Endothelial cell of umbilical vein (primary cell): ENCODE results near the gene RPP40. TPM values are rescaled to one million over a fixed set of nuclear protein-coding genes. Genes with fewer than 3 reads are reported as not detected.

Experiments used
- BruUV-seq: library from RNA; stranded (reverse); fragments of 400-500 nt; replicated peaks from 2 replicates; lab custom pipeline; 2021; lab: Mats Ljungman, UMichigan
- CTCF ChIA-PET: fragments of 300-600, 350-600 bp; sonication (Branson Sonifier 250); formaldehyde crosslinking; loops from one replicate; lab custom pipeline; 2021; ENCODE audit warnings: antibody characterized with exemption, inconsistent platforms; lab: Charles Lee
- POLR2A ChIA-PET: fragments of 300-600, 350-600 bp; sonication (Branson Sonifier 250); formaldehyde crosslinking; loops from one replicate; lab custom pipeline; 2021; ENCODE audit warnings: antibody characterized with exemption, inconsistent platforms; lab: Charles Lee
- DNase-seq: peaks from one replicate; pipeline ENCODE4 v3.0.0-alpha.2; 2011; ENCODE audit warnings: low read depth, low spot score
- FAIRE-seq: peaks from 2 replicates; lab custom pipeline; 2011; peaks lifted over from hg19 to GRCh38; lab: Jason Lieb, UNC
- H2AFZ ChIP-seq: 2 replicates; pipeline ENCODE4 v1.6.0; 2012; ENCODE audit warnings: low read depth, low read length, control low read depth, inconsistent platforms
- H3K27ac ChIP-seq: 2 replicates; pipeline ENCODE4 v1.5.1; 2011; ENCODE audit warnings: low read depth, mild to moderate bottlenecking, control low read depth, low read length, moderate library complexity; ENCODE audit not compliant: insufficient read depth
- H3K27me3 ChIP-seq, 2 experiments: 2 replicates each; pipeline versions ENCODE4 v1.6.0 to v1.6.1; 2011; ENCODE audit warnings: low read length in 2 of 2, mixed read lengths in 1 of 2; ENCODE audit not compliant: control insufficient read depth in 2 of 2, insufficient read depth in 2 of 2
- H3K36me3 ChIP-seq, 2 experiments: 2 replicates in 1 of 2; 3 replicates in 1 of 2; pipeline ENCODE4 v1.5.1; 2011; ENCODE audit warnings: low read length in 2 of 2, mild to moderate bottlenecking in 1 of 2, moderate library complexity in 1 of 2; ENCODE audit not compliant: control insufficient read depth in 2 of 2, insufficient read depth in 2 of 2; ENCODE audit errors: extremely low read depth in 1 of 2
- H3K4me1 ChIP-seq: 3 replicates; pipeline ENCODE4 v1.5.1; 2011; ENCODE audit warnings: mild to moderate bottlenecking, low read length; ENCODE audit not compliant: control insufficient read depth, insufficient read depth; ENCODE audit errors: extremely low read depth
- H3K4me2 ChIP-seq: 2 replicates; pipeline ENCODE4 v1.6.1; 2011; ENCODE audit warnings: low read length, control low read depth, mixed read lengths; ENCODE audit not compliant: insufficient read depth
- H3K4me3 ChIP-seq, 3 experiments: fragments of 200-600 bp in 1 of 3; sonication (generic), shearing (Covaris generic) in 1 of 3; replicated peaks in 1 of 3; 2 replicates each; pipeline ENCODE4 v1.5.1; 2011 to 2016; ENCODE audit warnings: control low read depth in 3 of 3, low read length in 3 of 3, mild to moderate bottlenecking in 2 of 3, inconsistent platforms in 1 of 3, low read depth in 1 of 3, moderate library complexity in 1 of 3; ENCODE audit not compliant: insufficient read depth in 1 of 3
- H3K79me2 ChIP-seq: 2 replicates; pipeline ENCODE4 v1.6.0; 2012; ENCODE audit warnings: low read length, inconsistent platforms; ENCODE audit not compliant: control insufficient read depth, insufficient read depth
- H3K9ac ChIP-seq: replicated peaks from 2 replicates; pipeline ENCODE3; 2011; ENCODE audit warnings: low read length, control low read depth; ENCODE audit not compliant: insufficient read depth; ENCODE audit errors: extremely low read depth
- H3K9me1 ChIP-seq: replicated peaks from 3 replicates; pipeline ENCODE4 v1.6.0; 2011; ENCODE audit warnings: mild to moderate bottlenecking, low read length; ENCODE audit not compliant: control insufficient read depth, insufficient read depth; ENCODE audit errors: extremely low read depth
- H3K9me3 ChIP-seq: replicated peaks from 2 replicates; pipeline ENCODE4 v1.5.1; 2012; ENCODE audit warnings: low read length, inconsistent platforms; ENCODE audit not compliant: control insufficient read depth, insufficient read depth
- H4K20me1 ChIP-seq: replicated peaks from 2 replicates; pipeline ENCODE3; 2011; ENCODE audit warnings: mild to moderate bottlenecking, low read length; ENCODE audit not compliant: control insufficient read depth, insufficient read depth; ENCODE audit errors: extremely low read depth
- CTCF ChIP-seq, 2 donors: IDR thresholded peaks; 1 replicate in 1 of 2; 2 replicates in 1 of 2; pipeline ENCODE4 v1.5.1; 2011; ENCODE audit warnings: low read length in 2 of 2, mild to moderate bottlenecking in 2 of 2, moderate library complexity in 2 of 2, control low read depth in 1 of 2, inconsistent platforms in 1 of 2, low read depth in 1 of 2; ENCODE audit not compliant: insufficient read depth in 1 of 2; ENCODE audit errors: extremely low read depth in 1 of 2
- EZH2 ChIP-seq: IDR thresholded peaks from 2 replicates; pipeline ENCODE4 v1.6.1; 2012; ENCODE audit warnings: borderline replicate concordance, low read depth, mild to moderate bottlenecking, moderate library complexity, low read length, inconsistent platforms; ENCODE audit not compliant: severe bottlenecking
- FOS ChIP-seq: IDR thresholded peaks from 2 replicates; pipeline ENCODE4 v1.6.1; 2011; ENCODE audit warnings: mild to moderate bottlenecking, low read length, moderate library complexity, borderline replicate concordance; ENCODE audit not compliant: insufficient read depth
- GATA2 ChIP-seq: IDR thresholded peaks from 2 replicates; pipeline ENCODE4 v1.7.0; 2011; ENCODE audit warnings: low read depth, mild to moderate bottlenecking, moderate library complexity, mixed read lengths, low read length; ENCODE audit not compliant: insufficient read length, insufficient read depth
- JUN ChIP-seq: IDR thresholded peaks from 2 replicates; pipeline ENCODE4 v1.6.1; 2011; ENCODE audit warnings: borderline replicate concordance, low read depth; ENCODE audit not compliant: insufficient read length, insufficient read depth
- MAX ChIP-seq: IDR thresholded peaks from 2 replicates; pipeline ENCODE4 v1.6.1; 2011; ENCODE audit not compliant: insufficient read depth, insufficient read length
- MYC ChIP-seq: IDR thresholded peaks from one replicate; pipeline ENCODE4 v1.6.1; 2011; ENCODE audit warnings: mild to moderate bottlenecking, low read depth, low read length
- POLR2A ChIP-seq: IDR thresholded peaks from 2 replicates; pipeline ENCODE4 v1.6.1; 2012; ENCODE audit warnings: low read depth, mild to moderate bottlenecking, control low read depth, low read length
- POLR2AphosphoS5 ChIP-seq: IDR thresholded peaks from 2 replicates; pipeline ENCODE4 v1.6.1; 2012; ENCODE audit warnings: low read depth, mild to moderate bottlenecking, control low read depth, low read length, moderate library complexity; ENCODE audit not compliant: insufficient read depth
- dilution Hi-C: fragments of 300-500 bp; cut with MboI; formaldehyde crosslinking; loops from one replicate; pipeline ENCODE4 v1.15.0; 2019; ENCODE audit warnings: low sequenced_read_pairs; ENCODE audit not compliant: extremely low pct_ligation_motif_present
- intact Hi-C: fragments of 100-400 bp; cut with micrococcal nuclease; formaldehyde crosslinking; loops from one replicate; pipeline ENCODE4 v1.10.0; 2022
- polyA plus RNA-seq, 4 experiments: library from polyadenylated mRNA; depleted of rRNA in 3 of 4; stranded (reverse) in 3 of 4; unstranded in 1 of 4; fragments of >200 nt; gene quantifications; 2 replicates each; pipeline versions ENCODE4 v1.2.1 to v1.2.3, GENCODE V29; 2011 to 2012; ENCODE audit warnings: missing spikeins in 1 of 4
- total RNA-seq: library from RNA; stranded (reverse); gene quantifications from 2 replicates; pipeline ENCODE4 v1.2.3, GENCODE V29; 2021

RPP40 gene
- total and polyA plus RNA-seq, 2 donors (not counting 3 experiments of a cell fraction or from before 2014, with no cell fraction given) = 10.2 to 15.3 TPM

GRCh38 chr6:5011346-5011745 is 7.5 kb upstream of the RPP40 start:
- no peaks in the 10 kb centered on the region for H3K27me3 ChIP-seq
- no peaks in the 10 kb centered on the region for H4K20me1 ChIP-seq
- dilution Hi-C loops = no loop called here
- no peaks in the 10 kb centered on the region for H3K36me3 ChIP-seq
- H3K4me1 ChIP-seq = peaks cover 9% of the 10 kb centered on the region
- H3K9me1 ChIP-seq = no peaks in the 10 kb centered on the region
- CTCF ChIA-PET = interaction anchor here (4.4 kb wide), 1 partner anchor 19 kb away, joined by 37 read pairs; no protein-coding TSS in a partner anchor
- no peak for FAIRE-seq
- TF ChIP-seq GATA2 (no peak), CTCF (IDR thresholded peaks at IDR 0.05; ENCODE audit: extremely low read depth in 1 of 2, insufficient read depth in 1 of 2, low read depth in 1 of 2, low read length in 2 of 2) (no peak), MYC (no peak), EZH2 (no peak), POLR2A (no peak), JUN (no peak), POLR2AphosphoS5 (no peak), MAX (no peak), FOS (no peak)
- no peaks in the 10 kb centered on the region for H3K79me2 ChIP-seq
- DNase-seq = no peak
- H3K4me2 ChIP-seq = no peak overlapping the region
- no peaks in the 10 kb centered on the region for H3K9me3 ChIP-seq
- POLR2A ChIA-PET = no interaction called here
- H2AFZ ChIP-seq = no peak overlapping the region
- no TSS peak for BruUV-seq
- H3K4me3 ChIP-seq = no peak overlapping the region
- intact Hi-C loops = no loop called here
- H3K27ac ChIP-seq = no peak overlapping the region
- H3K9ac ChIP-seq = no peak overlapping the region
